Islet of Langerhans (tissue), 1 donor: ENCODE results near the gene MOB3C.

Experiments used
- FAIRE-seq: peaks from one replicate; lab custom pipeline; 2011; peaks lifted over from hg19 to GRCh38; lab: Jason Lieb, UNC

The MOB3C gene

GRCh38 chr1:46603858-46604549, 12.6 kb downstream of the MOB3C start, which contains the start of gene MKNK1:
MKNK1 (minus strand) TSS chr1:46604268; CDS start chr1:46583327, 20,941 bp downstream.
- no peak for FAIRE-seq

GRCh38 chr1:46603481-46603857, 13.1 kb downstream of the MOB3C start:
- FAIRE-seq: no peak

- no peak for FAIRE-seq
Observed at GRCh38 chr1:46601257-46602007, 15.2 kb downstream of the MOB3C start.

GRCh38 chr1:46599059-46599970, 17.3 kb downstream of the MOB3C start:
- FAIRE-seq: no peak

- no peak for FAIRE-seq
Observed at GRCh38 chr1:46596846-46597245, 19.8 kb downstream of the MOB3C start.

GRCh38 chr1:46596036-46596435, 20.6 kb downstream of the MOB3C start:
- no peak for FAIRE-seq

- FAIRE-seq: no peak
Observed at GRCh38 chr1:46595127-46595526, 21.5 kb downstream of the MOB3C start.

GRCh38 chr1:46594063-46594462, 22.5 kb downstream of the MOB3C start:
- FAIRE-seq: no peak

GRCh38 chr1:46592823-46593222, 23.8 kb downstream of the MOB3C start:
- no peak for FAIRE-seq

GRCh38 chr1:46589529-46589928, 27.1 kb downstream of the MOB3C start:
- no peak for FAIRE-seq

GRCh38 chr1:46587069-46587468, 29.5 kb downstream of the MOB3C start:
- no peak for FAIRE-seq

GRCh38 chr1:46585312-46585938, 31.2 kb downstream of the MOB3C start:
- FAIRE-seq: no peak

GRCh38 chr1:46583494-46583893, 33.1 kb downstream of the MOB3C start:
- no peak for FAIRE-seq

GRCh38 chr1:46582972-46583371, 33.6 kb downstream of the MOB3C start:
- FAIRE-seq: no peak

- no peak for FAIRE-seq
Observed at GRCh38 chr1:46581681-46582455, 34.7 kb downstream of the MOB3C start.

- FAIRE-seq: no peak
Observed at GRCh38 chr1:46580140-46580903, 36.3 kb downstream of the MOB3C start.

GRCh38 chr1:46577671-46578070, 38.9 kb downstream of the MOB3C start:
- no peak for FAIRE-seq

- FAIRE-seq: no peak
Observed at GRCh38 chr1:46576596-46576995, 40.0 kb downstream of the MOB3C start.

GRCh38 chr1:46575778-46576177, 40.8 kb downstream of the MOB3C start:
- FAIRE-seq: no peak

GRCh38 chr1:46575300-46575699, 41.3 kb downstream of the MOB3C start:
- FAIRE-seq: peak; percentile 17
